Measurements from ENCODE around the gene AVP. TPM values are rescaled to one million over a fixed set of nuclear protein-coding genes. Genes with fewer than 3 reads are reported as not detected.

The AVP gene
- total and polyA plus RNA-seq, 9 of the 15 experiments (the other 6 are each of a cell fraction or from before 2014, with no cell fraction given): not detected

DNA sequence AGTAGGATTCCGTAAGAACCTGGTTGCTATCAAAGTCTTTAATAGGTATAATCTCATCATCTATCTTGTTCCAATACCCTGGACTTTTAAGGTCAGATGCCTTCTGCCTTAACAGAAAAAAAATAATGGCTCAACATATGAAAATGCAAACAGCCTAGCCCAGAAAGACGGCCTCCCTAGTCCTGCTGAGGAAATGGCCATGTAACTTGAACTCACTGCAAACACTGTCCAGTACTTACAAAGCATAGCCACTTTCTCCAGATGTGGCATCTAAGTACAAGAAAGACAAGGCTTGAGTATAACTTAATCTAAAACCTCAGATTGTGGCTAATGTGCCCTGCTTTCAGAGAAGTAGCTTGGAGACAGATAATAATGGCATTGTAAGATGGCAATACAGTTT is 48.6 kb upstream of the AVP start:
- Histone ChIP-seq H4K20me1 (replicated peaks; ENCODE audit: control insufficient read depth, insufficient read depth, low read length) (no peaks in the 10 kb centered on the region), H2AFZ (ENCODE audit: low read depth, low read length) (no peak overlapping the region), H3K27me3 (ENCODE audit: control insufficient read depth in 2 of 2, insufficient read depth in 2 of 2, low read length in 2 of 2) (no peaks in the 10 kb centered on the region), H3K79me2 (ENCODE audit: control insufficient read depth, insufficient read depth, low read length) (no peaks in the 10 kb centered on the region; the same call in 2 of the 3 replicates), H3K9me3 (replicated peaks; ENCODE audit: control insufficient read depth, insufficient read depth, low read depth, low read length) (no peaks in the 10 kb centered on the region), H3K4me2 (ENCODE audit: insufficient read depth, low read length) (no peak overlapping the region), H3K4me3 (no peak overlapping the region), H3K36me3 (ENCODE audit: control insufficient read depth, insufficient read depth, low read length) (no peaks in the 10 kb centered on the region), H3K4me1 (replicated peaks in 1 of 2; ENCODE audit: control insufficient read depth in 2 of 2, insufficient read depth in 2 of 2, low read length in 2 of 2) (peaks cover 0 to 6% of the 10 kb centered on the region in 2 experiments; a peak in 2 of 5 replicates), H3K9ac (ENCODE audit: insufficient read depth in 1 of 2, low read depth in 2 of 2, low read length in 2 of 2) (no peak overlapping the region), H3K9me1 (ENCODE audit: control insufficient read depth, insufficient read depth, low read length) (no peaks in the 10 kb centered on the region), H3K27ac (ENCODE audit: extremely low read depth, low read depth, low read length) (no peak overlapping the region)
- FAIRE-seq (no peak), DNase-seq (ENCODE audit: extremely low read depth in 1 of 4, low spot score in 3 of 4) (no peak), ATAC-seq (no peak)
- CTCF ChIA-PET (ENCODE audit: low intra/inter-chr PET ratio): no interaction called here
- in situ Hi-C loops (cut with MboI): no loop called here
- TF ChIP-seq PYGO2 (tag; IDR thresholded peaks at IDR 0.05): no peak
- no TSS peak for BruUV-seq (replicated peaks)
- 84% methylated on average over 2 of the region's 2 CpGs for WGBS (ENCODE audit: insufficient coverage, low coverage, missing lambda C conversion rate)
- intact Hi-C loops (cut with micrococcal nuclease): no loop called here
- POLR2A ChIA-PET: interaction anchor here (0.6 kb wide), 1 partner anchor 513 kb away, joined by 3 read pairs; no protein-coding TSS in a partner anchor

DNA sequence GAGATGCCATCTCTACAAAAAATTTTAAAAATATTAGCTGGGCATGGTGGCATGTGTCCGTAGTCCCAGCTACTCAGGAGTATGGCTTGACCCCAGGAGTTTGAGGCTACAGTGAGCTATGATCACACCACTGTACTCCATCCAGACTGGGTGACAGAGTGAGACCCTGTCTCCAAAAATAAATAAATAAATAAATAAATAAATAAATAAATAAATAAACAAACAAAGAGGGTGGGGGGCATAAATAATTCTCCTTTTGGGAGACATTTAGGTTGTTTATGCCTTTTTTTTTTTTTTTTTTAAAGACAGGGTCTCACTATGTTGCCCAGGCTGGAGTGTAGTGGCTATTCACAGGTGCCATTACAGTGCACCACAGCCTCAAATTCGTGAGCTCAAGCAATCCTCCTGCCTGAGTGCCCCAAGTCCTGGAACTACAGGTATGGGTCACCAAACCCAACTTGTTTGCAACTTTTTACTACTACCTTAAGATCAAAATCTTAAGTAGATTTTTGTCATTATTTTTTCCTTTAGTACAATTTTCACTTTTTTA is 45.6 kb upstream of the AVP start:
- H3K9ac ChIP-seq (ENCODE audit: insufficient read depth in 1 of 2, low read depth in 2 of 2, low read length in 2 of 2): no peak overlapping the region
- TF ChIP-seq SMAD4 (CRISPR knock-in tag; conservative IDR thresholded peaks at IDR 0.05) (no peak), ZNF121 (CRISPR knock-in tag; conservative IDR thresholded peaks at IDR 0.05) (peak; percentile 83)
- intact Hi-C loops (cut with micrococcal nuclease): no loop called here
- H3K4me2 ChIP-seq (ENCODE audit: insufficient read depth, low read length): no peak overlapping the region
- CTCF ChIA-PET (ENCODE audit: low intra/inter-chr PET ratio): no interaction called here
- POLR2A ChIA-PET: interaction anchor here (1.7 kb wide), 1 partner anchor 18 kb away, joined by 4 read pairs; no protein-coding TSS in a partner anchor
- no peaks in the 10 kb centered on the region for H3K79me2 ChIP-seq (ENCODE audit: control insufficient read depth, insufficient read depth, low read length)
- H3K4me1 ChIP-seq (replicated peaks in 1 of 2; ENCODE audit: control insufficient read depth in 2 of 2, insufficient read depth in 2 of 2, low read length in 2 of 2): peaks cover 0 to 8% of the 10 kb centered on the region in 2 experiments; a peak in 2 of 5 replicates
- H2AFZ ChIP-seq (ENCODE audit: low read depth, low read length): no peak overlapping the region
- DNase-seq (ENCODE audit: extremely low read depth in 1 of 4, low spot score in 3 of 4): no peak
- H3K9me1 ChIP-seq (ENCODE audit: control insufficient read depth, insufficient read depth, low read length): no peaks in the 10 kb centered on the region
- no peaks in the 10 kb centered on the region for H3K36me3 ChIP-seq (ENCODE audit: control insufficient read depth, insufficient read depth, low read length)
- FAIRE-seq: no peak
- in situ Hi-C loops (cut with MboI): no loop called here
- no peaks in the 10 kb centered on the region for H3K27me3 ChIP-seq (ENCODE audit: control insufficient read depth in 2 of 2, insufficient read depth in 2 of 2, low read length in 2 of 2)
- no peak overlapping the region for H3K27ac ChIP-seq (ENCODE audit: extremely low read depth, low read depth, low read length)
- H3K4me3 ChIP-seq: no peak overlapping the region
- no peaks in the 10 kb centered on the region for H4K20me1 ChIP-seq (replicated peaks; ENCODE audit: control insufficient read depth, insufficient read depth, low read length)
- ATAC-seq: no peak
- H3K9me3 ChIP-seq (replicated peaks; ENCODE audit: control insufficient read depth, insufficient read depth, low read depth, low read length): no peaks in the 10 kb centered on the region
- BruUV-seq (replicated peaks): no TSS peak
- WGBS (ENCODE audit: insufficient coverage, low coverage, missing lambda C conversion rate): 68% methylated on average over 2 of the region's 2 CpGs

All from K562 (cell line).